HepG2 (cell line): Measurements from ENCODE around the gene SPRN. TPM values are rescaled to one million over a fixed set of nuclear protein-coding genes. Genes with fewer than 3 reads are reported as not detected.

Experiments
- ATAC-seq: fragments of 200-7000 bp; cut with Tn5 transposase; 3 replicates; pipeline ENCODE4 v1.9.1; 2020; ENCODE audit warnings: mild to moderate bottlenecking, moderate library complexity
- BruUV-seq: library from RNA; stranded (reverse); fragments of 400-500 nt; replicated peaks from 2 replicates; lab custom pipeline; 2021; lab: Mats Ljungman, UMichigan
- CTCF ChIA-PET: fragments of 300-600 bp; formaldehyde crosslinking; extraction: SDS; loops from one replicate; lab custom pipeline; 2021; ENCODE audit warnings: low total read pairs, inconsistent platforms, low intra/inter-chr PET ratio; lab: Yijun Ruan, JAX
- POLR2A ChIA-PET: fragments of 350-600 bp; sonication (Branson Sonifier 250); formaldehyde crosslinking; loops from one replicate; lab custom pipeline; 2020; ENCODE audit warnings: antibody characterized with exemption, inconsistent platforms; lab: Yijun Ruan, JAX
- DNase-seq: peaks from one replicate; pipeline ENCODE4 v3.0.0-alpha.2; 2015; ENCODE audit warnings: low spot score
- FAIRE-seq: peaks from 3 replicates; lab custom pipeline; 2011; peaks lifted over from hg19 to GRCh38; lab: Jason Lieb, UNC
- H2AFZ ChIP-seq: one replicate; pipeline ENCODE4 v1.6.1; 2011; ENCODE audit warnings: low read length, inconsistent platforms
- H3K27ac ChIP-seq: fragments of 300-600 bp; 3 replicates; pipeline ENCODE4 v1.8.0; 2011; ENCODE audit warnings: mixed run types, mild to moderate bottlenecking, mixed read lengths, low read length, inconsistent platforms; ENCODE audit not compliant: insufficient read depth; ENCODE audit errors: extremely low read length
- H3K27me3 ChIP-seq, 2 experiments: fragments of 200-600 bp in 1 of 2; 2 replicates in 1 of 2; 3 replicates in 1 of 2; pipeline versions ENCODE4 v1.6.0 to v1.8.0; 2011; ENCODE audit warnings: low read length in 2 of 2, mild to moderate bottlenecking in 2 of 2, moderate library complexity in 2 of 2, inconsistent platforms in 1 of 2; ENCODE audit not compliant: insufficient read depth in 2 of 2, control insufficient read depth in 1 of 2
- H3K36me3 ChIP-seq, 2 experiments: fragments of 200-600 bp in 1 of 2; replicated peaks in 1 of 2; 2 replicates in 1 of 2; 3 replicates in 1 of 2; pipeline versions ENCODE4 v1.5.1 to v1.8.0; 2011; ENCODE audit warnings: low read length in 2 of 2, inconsistent platforms in 1 of 2; ENCODE audit not compliant: insufficient read depth in 2 of 2, control insufficient read depth in 1 of 2
- H3K4me1 ChIP-seq: 2 replicates; pipeline ENCODE4 v1.5.1; 2012; ENCODE audit warnings: low read length, inconsistent platforms; ENCODE audit not compliant: insufficient read depth
- H3K4me2 ChIP-seq: 2 replicates; pipeline ENCODE4 v1.6.0; 2011; ENCODE audit warnings: low read depth, low read length, inconsistent platforms
- H3K4me3 ChIP-seq, 3 experiments: fragments of 200-600 bp in 1 of 3; sonication (generic), shearing (Covaris generic) in 1 of 3; replicated peaks in 1 of 3; 2 replicates each; pipeline ENCODE4 v1.5.1; 2011 to 2016; ENCODE audit warnings: low read length in 3 of 3, inconsistent platforms in 2 of 3, low read depth in 2 of 3, mild to moderate bottlenecking in 2 of 3, control low read depth in 1 of 3, mixed read lengths in 1 of 3; ENCODE audit not compliant: insufficient read depth in 1 of 3
- H3K79me2 ChIP-seq: one replicate; pipeline ENCODE4 v1.6.1; 2011; ENCODE audit warnings: low read length, inconsistent platforms; ENCODE audit not compliant: insufficient read depth
- H3K9ac ChIP-seq: 2 replicates; pipeline ENCODE4 v1.6.0; 2011; ENCODE audit warnings: mild to moderate bottlenecking, low read depth, low read length, inconsistent platforms; ENCODE audit not compliant: insufficient read depth
- H3K9me3 ChIP-seq: 2 replicates; pipeline ENCODE4 v1.5.1; 2012; ENCODE audit warnings: mild to moderate bottlenecking, low read length
- H4K20me1 ChIP-seq: 2 replicates; pipeline ENCODE4 v1.6.0; 2011; ENCODE audit warnings: inconsistent platforms, mild to moderate bottlenecking, low read length, moderate library complexity; ENCODE audit not compliant: insufficient read depth
- ATF7-NPFF ChIP-seq: sonication (generic); formaldehyde crosslinking; IDR thresholded peaks from 2 replicates; pipeline ENCODE4 v1.8.1; 2023; ENCODE audit warnings: mild to moderate bottlenecking, low read depth, missing genetic modification reagents, moderate library complexity
- CCAR2 ChIP-seq: fragments of 200-400 bp; formaldehyde crosslinking; optimal IDR thresholded peaks from 2 replicates; pipeline ENCODE3; 2018; ENCODE audit warnings: low read depth, mild to moderate bottlenecking, low read length, moderate library complexity
- CREM ChIP-seq, 2 experiments: sonication (generic) in 1 of 2; formaldehyde crosslinking in 1 of 2; IDR thresholded peaks; 2 replicates each; pipeline versions ENCODE4 v1.4.0 to v1.6.1; 2016 to 2020; ENCODE audit warnings: antibody characterized with exemption in 1 of 2, mild to moderate bottlenecking in 1 of 2, missing genetic modification reagents in 1 of 2
- GATAD1 ChIP-seq: IDR thresholded peaks from 2 replicates; pipeline ENCODE4 v1.6.1; 2016; ENCODE audit warnings: missing genetic modification reagents, missing compliant biosample characterization
- NFE2 ChIP-seq: sonication (generic); formaldehyde crosslinking; IDR thresholded peaks from 2 replicates; pipeline ENCODE4 v1.4.0; 2020; ENCODE audit warnings: missing genetic modification reagents
- NKX3-1 ChIP-seq: sonication (generic); formaldehyde crosslinking; IDR thresholded peaks from 2 replicates; pipeline ENCODE4 v1.5.0; 2020; ENCODE audit warnings: missing genetic modification reagents
- PBX2 ChIP-seq: IDR thresholded peaks from 2 replicates; pipeline ENCODE4 v1.6.1; 2016; ENCODE audit warnings: control low read depth
- POLR2AphosphoS2 ChIP-seq: IDR thresholded peaks from 2 replicates; pipeline ENCODE4 v1.6.1; 2011; ENCODE audit warnings: low read depth, low read length, improper control_type of control experiment
- PRPF4 ChIP-seq: fragments of 200-400 bp; formaldehyde crosslinking; IDR thresholded peaks from 2 replicates; pipeline ENCODE4 v1.6.1; 2016; ENCODE audit warnings: low read length, low read depth; ENCODE audit not compliant: poor library complexity, severe bottlenecking
- SKI ChIP-seq: fragments of 450-650 bp; IDR thresholded peaks from one replicate; pipeline ENCODE4 v1.6.1; 2018; ENCODE audit warnings: mild to moderate bottlenecking; ENCODE audit not compliant: partially characterized antibody
- THAP11 ChIP-seq: IDR thresholded peaks from 2 replicates; pipeline ENCODE4 v1.6.1; 2016; ENCODE audit warnings: missing biosample characterization, missing genetic modification reagents
- WIZ ChIP-seq: sonication (generic); formaldehyde crosslinking; IDR thresholded peaks from 2 replicates; pipeline ENCODE4 v1.5.1; 2020; ENCODE audit warnings: mild to moderate bottlenecking, missing genetic modification reagents
- ZBTB34 ChIP-seq: sonication (generic); formaldehyde crosslinking; IDR thresholded peaks from 2 replicates; pipeline ENCODE4 v1.8.0; 2022; ENCODE audit warnings: mild to moderate bottlenecking, missing genetic modification reagents
- ZBTB37 ChIP-seq: sonication (generic); formaldehyde crosslinking; IDR thresholded peaks from 2 replicates; pipeline ENCODE4 v1.4.0; 2020; ENCODE audit warnings: mild to moderate bottlenecking, missing genetic modification reagents
- ZFP90 ChIP-seq: sonication (generic); formaldehyde crosslinking; IDR thresholded peaks from 2 replicates; pipeline ENCODE4 v1.8.0; 2022; ENCODE audit warnings: missing genetic modification reagents, mild to moderate bottlenecking, inconsistent platforms, borderline replicate concordance
- ZFY ChIP-seq: sonication (generic); formaldehyde crosslinking; IDR thresholded peaks from 2 replicates; pipeline ENCODE4 v1.4.0; 2020; ENCODE audit warnings: missing genetic modification reagents
- ZNF710 ChIP-seq: sonication (generic); formaldehyde crosslinking; IDR thresholded peaks from 2 replicates; pipeline ENCODE4 v1.5.0; 2020; ENCODE audit warnings: mild to moderate bottlenecking, missing genetic modification reagents, borderline replicate concordance
- WGBS: methylation state at CpG from one replicate; pipeline ENCODE4 v1.1.6; 2017; ENCODE audit warnings: low lambda C conversion rate; 5-methylcytosine and 5-hydroxymethylcytosine counted together
- in situ Hi-C: cut with HindIII; loops from 2 replicates; pipeline ENCODE4 v1.10.0; 2017; ENCODE audit warnings: low pct_unique_long_range_greater_than_20kb; ENCODE audit not compliant: extremely low pct_ligation_motif_present
- intact Hi-C: fragments of 100-400 bp; cut with micrococcal nuclease; formaldehyde crosslinking; loops from one replicate; pipeline ENCODE4 v1.10.0; 2022; ENCODE audit not compliant: unreplicated experiment
- polyA plus RNA-seq, 8 experiments: library from polyadenylated mRNA; depleted of rRNA in 3 of 8; stranded (reverse) in 7 of 8; unstranded in 1 of 8; fragments of >200 nt; fragmentation: Illumina TruSeq in 4 of 8; extraction: Trizol in 4 of 8; gene quantifications; 2 replicates each; pipeline versions ENCODE4 v1.2.1 to v1.2.3, GENCODE V29; 2011 to 2016; ENCODE audit warnings: low read depth in 4 of 8, missing spikeins in 1 of 8, mixed read lengths in 1 of 8; ENCODE audit not compliant: insufficient read depth in 1 of 8
- total RNA-seq, 5 experiments: library from RNA; depleted of rRNA; stranded (reverse); fragments of >200 nt; fragmentation: Illumina TruSeq; extraction: Trizol; gene quantifications; 2 replicates each; pipeline ENCODE4 v1.2.3, GENCODE V29; 2016; ENCODE audit warnings: low read depth in 1 of 5

The SPRN gene
- total and polyA plus RNA-seq, 2 of the 13 experiments (the other 11 are each of a cell fraction or from before 2014, with no cell fraction given) = not detected

GRCh38 chr10:133378251-133379096 lies 46.0 kb downstream of the SPRN start:
- intact Hi-C loops (loop anchor here (10.0 kb wide), 1 partner anchor 54 kb away; no protein-coding TSS in a partner anchor), in situ Hi-C loops (no loop called here)
- 2% methylated on average over 15 of the region's 90 CpGs for WGBS
- ATAC-seq (peak; percentile 69), DNase-seq (peak; percentile 46), FAIRE-seq (peak; percentile 8)
- Histone ChIP-seq H3K27ac (peak overlapping the region; percentile 82), H3K4me1 (peaks cover 25% of the 10 kb centered on the region), H3K9ac (peak overlapping the region; percentile 79), H3K4me2 (peak overlapping the region; percentile 93), H4K20me1 (no peaks in the 10 kb centered on the region), H3K27me3 (peaks cover 0 to 3% of the 10 kb centered on the region in 2 experiments; a peak in 1 of 5 replicates), H3K36me3 (no peaks in the 10 kb centered on the region), H3K9me3 (no peaks in the 10 kb centered on the region), H2AFZ (no peak overlapping the region), H3K4me3 (peak overlapping the region; percentile 56 to 86 (median 72)), H3K79me2 (no peaks in the 10 kb centered on the region)
- CTCF ChIA-PET = no interaction called here
- POLR2A ChIA-PET = interaction anchor here (1.1 to 4.6 kb wide), 8 partner anchors 10 to 54 kb away, joined by 4 to 78 read pairs (median 8); partner anchors contain the start of genes FUOM, MTG1 and PRAP1
- TSS peak; percentile 87 for BruUV-seq
- TF ChIP-seq CCAR2 (no peak), ZBTB37 (no peak), NKX3-1 (0 out of 2 replicates have a peak, but pooled peaks have one; percentile 31), ZNF710 (CRISPR knock-in tag) (no peak), GATAD1 (CRISPR knock-in tag) (no peak), PRPF4 (no peak), ATF7-NPFF (CRISPR knock-in tag) (0 out of 2 replicates have a peak, but pooled peaks have one; percentile 54), ZFP90 (CRISPR knock-in tag) (peak; percentile 93), CREM (IDR thresholded peaks at IDR 0.05) (peak; percentile 47; the same call in 1 of the 2 replicates), CREM (CRISPR knock-in tag; IDR thresholded peaks at IDR 0.05) (no peak), PBX2 (CRISPR knock-in tag) (no peak), SKI (peak; percentile 37), THAP11 (peak; percentile 49; the same call in 1 of the 2 replicates), ZFY (CRISPR knock-in tag) (peak; percentile 51; the same call in 1 of the 2 replicates), NFE2 (no peak), WIZ (CRISPR knock-in tag) (peak; percentile 89; the same call in 1 of the 2 replicates), ZBTB34 (CRISPR knock-in tag) (no peak), POLR2AphosphoS2 (no peak; the same call in 1 of the 2 replicates)
